CD4-positive, alpha-beta T cell treated with Interleukin-15 for 4 hours (primary cell): ENCODE data around the gene ZNF782.
"Not testable (repeated sequence)": the region's sequence is repeated elsewhere in the genome, so short reads cannot be mapped to it uniquely, and the experiment has no call there.

ENCODE experiments used
- DNase-seq: peaks from one replicate; pipeline ENCODE4 v3.0.0-alpha.2; 2020; ENCODE audit warnings: low spot score

Gene ZNF782

DNA sequence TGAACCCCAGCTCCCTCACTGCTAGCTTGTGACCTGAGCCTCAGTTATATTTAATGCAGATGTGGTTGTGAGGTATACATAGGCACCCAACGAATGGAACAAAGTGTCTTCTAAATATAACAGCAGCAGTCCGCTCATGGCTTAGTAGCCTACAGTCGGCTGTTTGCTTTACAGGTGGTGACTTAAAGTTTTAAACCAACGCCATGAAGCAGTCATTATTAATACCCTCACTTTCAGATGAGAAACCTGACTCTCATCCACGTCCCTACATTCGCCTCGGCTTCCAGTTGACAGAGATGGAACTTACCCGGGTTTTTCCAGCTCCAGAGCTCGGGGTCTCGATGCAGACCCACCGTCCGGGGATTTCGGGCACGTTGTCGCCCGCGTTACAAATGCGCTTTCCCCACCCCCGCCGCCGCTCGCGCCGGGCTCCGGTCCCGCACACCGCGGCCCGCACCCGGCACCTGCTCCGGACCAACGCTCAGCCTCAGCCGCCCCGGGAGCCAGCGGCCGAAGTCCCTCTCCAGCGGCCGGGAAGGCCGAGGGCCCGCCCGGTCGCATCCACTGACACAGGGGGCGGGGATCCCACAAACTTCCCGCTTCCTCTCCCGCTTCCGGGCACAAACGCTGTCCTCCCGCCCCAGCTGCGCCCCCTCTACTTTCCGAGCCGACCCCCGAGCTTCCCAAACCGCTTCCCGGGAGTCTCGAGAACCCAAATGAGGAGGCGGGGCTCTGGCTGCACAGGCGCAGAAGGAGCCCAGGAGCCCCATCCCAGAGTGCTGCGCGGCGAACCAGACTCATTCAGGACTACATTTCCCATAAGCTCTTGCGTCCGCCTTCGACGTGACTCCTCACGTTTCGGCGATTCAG lies at the start of gene ZNF782:
ZNF782 (minus strand) TSS at position 734 of the 870 bp plus-strand sequence. CDS start 2,553 bp downstream, outside the sequence.
- peak; percentile 82 for DNase-seq

DNA sequence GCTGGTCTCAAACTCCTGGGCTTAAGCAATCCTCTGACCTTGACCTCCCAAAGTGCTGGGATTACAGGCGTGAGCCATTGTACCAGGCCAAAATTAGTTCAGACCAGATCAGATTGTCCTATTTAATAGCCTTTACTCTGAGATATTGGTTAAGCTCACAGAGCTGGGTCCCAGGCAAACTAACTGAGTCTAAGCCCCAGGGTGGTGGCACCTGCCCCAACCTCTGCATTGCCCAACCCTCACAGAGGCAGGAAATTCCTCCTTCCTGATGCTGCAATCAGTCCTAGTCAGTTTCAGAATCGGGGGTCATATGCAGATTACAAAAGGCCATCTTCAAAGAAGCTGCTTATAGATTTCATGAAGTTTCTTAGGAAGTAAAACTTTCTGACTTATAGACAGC lies 45.7 kb upstream of the ZNF782 start:
- DNase-seq, result not testable (repeated sequence)

DNA sequence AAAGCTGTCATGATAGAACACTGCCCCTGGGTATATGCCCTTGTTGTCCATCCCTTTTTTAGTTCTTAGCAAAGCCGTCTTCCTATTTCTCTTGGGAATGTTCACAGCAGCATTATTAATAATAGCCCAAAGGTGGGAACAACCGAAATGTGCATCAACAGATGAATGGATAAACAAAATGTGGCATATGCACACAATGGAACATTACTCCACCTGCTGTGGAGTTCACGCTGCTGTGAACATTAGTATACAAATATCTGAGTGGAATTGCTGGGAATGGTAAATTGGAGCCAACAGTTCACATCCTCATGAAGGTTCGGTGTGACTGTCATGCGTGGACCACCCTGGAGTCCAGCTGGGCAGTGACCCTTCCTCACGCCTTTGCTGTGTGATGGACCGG lies 37.8 kb upstream of the ZNF782 start:
- DNase-seq, result no peak

DNA sequence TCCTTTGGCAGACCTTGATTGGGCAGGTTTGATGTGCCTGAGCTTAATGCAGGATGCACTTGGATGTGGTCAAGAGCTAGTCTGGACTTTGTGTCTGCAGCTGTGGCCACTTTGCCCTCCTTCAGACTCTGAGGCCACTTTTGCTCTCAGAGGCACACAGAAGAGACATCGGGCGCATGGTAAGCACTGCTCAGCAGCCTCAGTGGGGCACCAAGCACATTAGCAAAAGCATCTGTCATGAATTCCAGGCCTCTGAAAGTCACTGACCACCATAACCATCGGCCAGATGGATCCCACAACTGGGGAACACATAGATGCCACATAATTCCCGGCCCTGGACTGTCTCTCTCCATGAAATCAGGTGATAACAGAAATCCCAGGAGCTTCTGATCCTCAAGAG lies 34.3 kb upstream of the ZNF782 start:
- no peak for DNase-seq

DNA sequence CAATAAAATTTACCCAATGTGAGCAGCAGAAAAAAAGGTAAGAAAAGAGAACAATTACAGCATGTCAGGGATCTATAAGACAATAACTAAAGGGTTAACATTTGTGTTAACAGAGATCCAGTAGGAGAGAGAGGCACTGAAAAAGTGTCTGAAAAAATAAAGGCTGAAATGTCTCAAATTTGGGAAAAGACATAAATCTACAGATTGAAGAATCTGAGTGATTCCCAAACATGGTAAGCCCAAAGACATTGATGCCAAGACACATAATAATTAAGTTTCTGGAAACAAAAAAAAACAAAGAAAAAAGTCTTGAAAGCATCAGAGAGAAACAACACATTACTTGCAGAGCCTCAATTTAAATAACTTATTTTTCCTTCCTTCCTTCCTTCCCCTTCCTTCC lies 31.1 kb upstream of the ZNF782 start:
- DNase-seq, result no peak

DNA sequence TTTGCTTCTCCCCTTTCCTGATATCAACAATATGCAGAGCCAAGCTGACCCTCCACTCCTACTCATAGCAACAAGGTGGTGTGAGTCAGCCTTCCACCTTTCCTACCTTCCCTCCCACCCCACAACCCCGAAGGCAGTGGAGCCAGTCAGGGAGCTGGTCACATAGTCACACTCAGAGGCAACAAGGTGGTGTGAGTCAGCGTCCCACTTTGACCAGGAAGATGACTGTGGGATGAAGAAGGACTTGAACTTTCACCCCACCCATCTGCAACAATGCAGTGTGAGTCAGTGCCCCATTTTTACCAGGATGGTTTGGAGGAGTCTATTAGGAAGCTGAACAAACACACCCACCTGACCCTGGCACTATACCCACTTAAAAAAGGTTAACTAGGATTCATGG lies 30.1 kb upstream of the ZNF782 start:
- DNase-seq, result no peak

DNA sequence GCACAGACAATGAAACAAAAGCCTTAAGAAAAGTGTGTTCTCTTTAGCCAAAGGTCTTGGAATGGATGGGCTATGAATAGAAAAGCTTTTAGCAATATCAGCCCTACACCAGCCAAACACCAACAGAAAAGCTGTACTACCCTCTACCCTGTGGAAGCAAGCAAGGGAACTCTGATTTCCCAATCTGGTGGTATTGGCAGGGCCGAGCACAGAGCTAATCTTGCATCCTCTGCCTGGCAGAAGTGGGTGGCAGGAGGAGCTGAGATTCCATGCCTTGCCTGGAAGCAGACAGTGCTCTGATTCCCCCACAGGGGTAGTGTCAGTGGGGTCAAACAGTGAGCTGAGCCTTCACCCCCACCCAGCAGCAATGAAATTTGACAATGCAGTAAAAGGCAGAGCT lies 29.6 kb upstream of the ZNF782 start:
- DNase-seq, result no peak

DNA sequence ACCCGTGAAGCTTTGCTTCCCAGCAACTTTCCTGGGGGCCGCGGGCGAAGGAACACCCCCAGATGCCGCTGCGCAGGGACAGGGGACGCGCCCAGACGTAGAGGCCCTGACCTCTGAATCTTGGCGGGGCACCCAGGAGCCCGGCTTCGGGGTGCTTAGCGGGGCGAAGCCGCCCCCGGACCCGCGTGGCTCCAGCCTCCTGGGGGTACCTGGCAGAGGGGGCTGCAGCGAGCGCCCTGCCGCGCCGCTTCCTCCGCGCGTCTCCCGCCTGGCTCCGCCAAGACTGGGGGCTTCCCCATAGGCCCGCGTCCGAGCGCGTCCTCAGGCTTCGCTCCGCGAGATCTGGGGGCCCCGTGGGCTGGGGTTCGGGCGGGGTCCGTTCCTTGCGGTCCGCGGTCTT lies 23.0 kb upstream of the ZNF782 start:
- no peak for DNase-seq

DNA sequence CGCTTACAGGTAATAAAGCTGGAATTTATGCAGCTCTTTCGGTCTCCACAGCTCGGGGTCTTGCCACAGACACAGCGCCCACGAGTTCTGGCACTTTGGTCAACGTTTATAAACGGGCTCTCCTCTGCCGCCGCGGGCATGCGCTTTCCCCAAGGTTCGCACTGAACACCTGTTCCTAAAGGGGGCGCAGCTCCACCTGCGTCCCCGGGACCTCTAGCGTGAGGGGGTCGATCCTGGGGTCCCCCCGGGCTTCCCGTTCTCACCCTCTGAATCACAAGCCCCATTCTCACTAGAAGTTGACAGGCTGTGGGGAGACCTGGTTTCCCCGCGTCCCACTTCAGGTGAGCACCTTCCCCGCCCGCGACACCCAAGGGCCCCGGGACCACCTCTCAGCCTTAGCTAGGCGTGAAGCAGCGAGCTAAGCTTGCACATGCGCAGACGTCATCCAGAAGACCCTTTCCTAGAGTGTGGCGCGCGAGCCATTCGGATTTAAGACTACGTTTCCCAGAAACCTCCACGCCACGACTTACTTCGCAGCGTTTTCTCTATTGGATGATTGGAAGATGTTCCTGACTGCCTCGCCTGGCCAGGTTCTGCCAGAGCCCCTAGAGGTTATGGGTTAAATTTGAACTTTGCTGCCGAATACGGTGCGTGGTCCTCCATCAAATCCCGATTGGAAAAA lies 21.3 kb upstream of the ZNF782 start:
- DNase-seq, result peak; percentile 31

DNA sequence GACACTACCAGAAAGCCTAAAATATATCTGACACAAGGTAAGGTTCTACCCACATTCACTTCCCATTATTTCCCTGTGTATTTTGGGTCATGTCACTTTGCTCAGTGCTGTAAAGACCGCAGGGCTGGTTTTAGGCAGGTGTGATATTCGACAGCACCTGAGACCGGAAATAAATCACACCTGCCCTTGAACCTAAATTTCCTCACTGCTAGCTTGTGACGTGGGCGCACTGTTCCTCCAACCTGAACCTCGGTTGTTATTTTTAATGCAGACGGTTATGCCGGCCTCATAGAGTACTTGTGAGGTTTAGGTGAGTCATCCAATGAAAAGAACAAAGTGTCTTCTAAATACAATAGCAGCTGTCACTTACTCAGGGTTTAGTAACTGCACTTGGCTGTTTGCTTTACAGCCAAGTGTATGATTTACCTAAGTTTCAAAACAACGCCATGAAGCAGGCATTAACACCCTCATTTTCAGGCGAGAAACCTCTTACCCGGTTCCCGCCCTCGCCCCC lies 20.7 kb upstream of the ZNF782 start:
- peak; percentile 39 for DNase-seq

DNA sequence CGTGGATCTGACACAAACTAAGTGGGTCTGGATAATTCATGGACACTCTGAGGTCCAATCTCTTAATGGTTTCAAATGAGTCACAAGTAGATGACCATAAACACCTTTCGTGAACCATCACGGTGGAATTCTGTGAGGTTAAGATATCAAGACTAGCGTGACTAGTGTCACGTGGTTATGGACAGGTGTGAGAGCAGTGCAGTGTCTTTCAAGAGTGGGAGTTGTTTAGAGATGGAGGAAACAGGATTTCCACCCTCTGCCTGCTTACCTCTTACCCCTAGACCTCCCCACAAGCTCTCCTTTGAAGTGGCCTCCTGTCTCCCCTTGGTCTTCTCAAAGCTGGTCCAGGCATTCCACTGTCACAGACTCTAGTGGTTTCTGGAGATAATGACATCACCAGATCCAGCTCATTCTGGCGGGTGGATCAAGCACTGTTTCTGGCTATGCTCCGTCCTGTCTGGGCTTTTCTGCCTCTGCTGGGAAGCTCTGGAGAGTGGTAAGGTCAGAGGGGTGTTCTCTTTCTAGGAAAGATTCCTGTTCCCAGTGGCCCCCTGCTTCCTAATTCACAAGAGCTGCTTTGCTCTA lies 20.0 kb upstream of the ZNF782 start:
- DNase-seq, result no peak

DNA sequence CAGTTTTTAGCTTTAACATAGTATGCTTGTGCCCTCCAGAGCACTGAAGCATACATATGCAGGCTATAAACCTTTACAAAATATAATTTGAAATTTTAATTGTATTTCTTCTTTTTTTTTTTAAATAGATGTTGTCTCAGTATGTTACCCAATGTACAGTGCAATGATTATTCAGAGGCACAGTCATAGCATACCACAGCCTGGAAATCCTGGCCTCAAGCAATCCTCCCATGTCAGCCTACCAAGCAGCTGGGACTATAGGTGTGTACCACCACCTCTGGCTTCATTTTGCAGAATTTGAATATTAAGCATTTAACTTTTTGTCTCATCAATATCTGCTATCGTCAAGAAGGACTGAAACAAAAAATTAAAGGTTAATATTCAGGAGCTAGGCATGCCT lies 16.9 kb upstream of the ZNF782 start:
- no peak for DNase-seq

DNA sequence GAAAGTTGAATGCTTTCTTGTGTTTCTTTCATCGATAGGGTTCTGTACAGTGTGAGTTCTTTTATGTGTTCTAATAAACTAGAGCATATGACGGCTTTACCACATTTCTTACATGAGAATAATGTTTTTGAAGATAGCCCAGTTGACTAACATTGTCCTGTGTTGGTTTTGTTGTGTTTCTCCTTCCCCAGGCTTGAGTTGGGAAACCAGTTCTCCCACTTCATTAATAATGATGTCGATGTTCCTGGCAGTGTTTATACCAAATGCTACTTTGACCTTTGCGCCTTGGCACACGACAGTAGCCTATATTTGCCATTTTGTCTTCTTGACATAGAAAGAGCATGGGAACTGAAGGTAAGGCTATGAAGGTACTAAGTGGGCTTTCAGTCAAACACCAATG lies 14.4 kb upstream of the ZNF782 start:
- DNase-seq, result no peak

DNA sequence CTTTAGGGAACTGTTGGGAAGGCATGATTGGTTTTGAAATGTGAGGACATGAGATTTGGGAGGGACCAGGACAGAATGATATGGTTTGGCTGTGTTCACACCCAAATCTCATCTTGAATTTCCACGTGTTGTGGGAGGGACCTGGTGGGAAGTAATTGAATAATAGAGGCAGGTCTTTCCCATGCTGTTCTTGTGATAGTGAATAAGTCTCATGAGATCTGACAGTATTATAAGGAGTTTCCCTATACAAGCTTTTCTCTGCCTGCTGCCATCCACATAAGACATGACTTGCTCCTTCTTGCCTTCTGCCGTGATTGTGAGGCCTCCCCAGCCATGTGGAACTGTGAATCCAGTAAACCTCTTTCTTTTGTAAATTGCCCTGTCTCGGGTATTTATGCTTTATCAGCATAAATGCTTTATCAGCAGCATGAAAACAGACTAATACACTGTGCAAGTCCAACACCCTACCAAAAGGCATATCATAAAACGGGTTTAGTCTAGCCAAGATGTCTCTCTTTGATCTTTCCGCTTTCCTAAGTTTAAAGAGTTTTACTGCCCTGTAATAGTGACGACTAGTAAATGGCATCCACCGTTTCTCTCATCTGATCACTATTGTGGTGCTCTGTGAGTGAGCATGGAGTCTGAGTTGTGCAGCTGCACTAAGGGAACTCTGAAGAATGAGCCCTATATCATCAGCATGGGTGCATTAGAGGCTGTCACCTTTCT lies 12.9 kb upstream of the ZNF782 start:
- no peak for DNase-seq

DNA sequence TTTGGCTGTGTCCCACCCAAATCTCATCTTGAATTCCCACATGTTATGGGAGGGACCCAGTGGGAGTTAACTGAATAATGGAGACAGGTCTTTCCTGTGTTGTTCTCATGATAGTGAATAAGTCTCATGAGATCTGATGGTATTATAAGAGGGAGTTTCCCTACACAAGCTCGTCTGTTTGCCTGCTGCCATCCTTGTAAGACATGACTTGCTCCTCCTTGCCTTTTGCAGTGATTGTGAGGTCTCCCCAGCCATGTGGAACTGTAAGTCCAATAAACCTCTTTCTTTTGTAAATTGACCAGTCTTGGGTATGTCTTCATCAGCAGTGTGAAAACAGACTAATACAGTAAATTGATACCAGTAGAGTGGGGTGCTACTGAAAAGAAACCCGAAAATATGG lies 10.9 kb upstream of the ZNF782 start:
- DNase-seq, result not testable (repeated sequence)

DNA sequence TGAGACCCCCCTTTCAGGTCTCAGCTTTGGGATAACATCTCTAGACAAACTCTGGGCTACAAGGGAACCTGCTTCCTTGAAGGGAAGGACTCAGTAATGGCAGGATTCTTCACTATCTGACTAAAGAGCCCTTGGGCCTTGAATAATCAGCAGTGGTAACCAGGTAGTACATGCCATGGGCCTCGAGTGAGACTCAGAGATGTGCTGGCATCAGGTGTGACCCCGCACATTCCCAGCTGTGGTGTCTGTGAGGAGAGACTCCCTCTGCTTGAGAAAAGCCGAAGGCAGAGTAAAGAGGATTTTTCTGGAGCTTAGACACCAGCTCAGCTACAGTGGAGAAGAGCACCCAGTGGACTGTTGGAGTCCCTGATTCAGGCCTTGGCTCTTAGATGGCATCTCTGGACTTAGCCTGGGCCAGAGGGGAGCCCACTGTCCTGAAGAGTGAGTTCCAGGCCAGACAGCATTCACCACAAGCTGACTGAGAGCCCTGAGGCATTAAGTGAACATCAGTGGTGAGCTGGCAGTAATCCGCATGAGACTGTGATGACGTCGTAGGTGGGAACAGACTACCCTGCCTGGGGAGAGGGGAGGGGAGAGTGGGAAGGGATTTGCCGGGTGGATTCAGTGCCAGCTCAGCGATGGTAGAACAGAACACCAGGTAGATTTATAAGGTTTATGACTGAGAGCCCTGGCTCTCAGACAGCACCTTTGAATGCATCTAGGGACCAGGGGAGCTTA lies 5.3 kb upstream of the ZNF782 start:
- no peak for DNase-seq

DNA sequence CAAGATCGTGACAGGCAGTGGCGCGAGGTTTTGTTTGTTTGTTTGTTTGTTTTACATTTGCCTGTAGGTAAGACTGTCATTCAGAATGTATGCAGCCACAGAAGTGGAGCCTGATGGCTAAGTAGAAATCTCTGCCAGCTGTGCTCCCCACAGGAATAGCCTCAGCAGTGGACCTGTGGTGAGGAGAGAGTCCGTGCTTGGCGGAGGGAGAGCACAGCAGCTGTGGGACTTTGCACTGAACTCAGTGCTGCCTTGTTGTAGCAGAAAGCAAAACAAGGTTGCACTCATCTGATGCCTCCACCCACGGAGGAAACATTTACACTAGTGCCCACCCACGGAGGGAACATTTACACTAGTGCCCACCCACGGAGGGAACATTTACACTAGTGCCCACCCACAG lies 4.4 kb upstream of the ZNF782 start:
- no peak for DNase-seq

DNA sequence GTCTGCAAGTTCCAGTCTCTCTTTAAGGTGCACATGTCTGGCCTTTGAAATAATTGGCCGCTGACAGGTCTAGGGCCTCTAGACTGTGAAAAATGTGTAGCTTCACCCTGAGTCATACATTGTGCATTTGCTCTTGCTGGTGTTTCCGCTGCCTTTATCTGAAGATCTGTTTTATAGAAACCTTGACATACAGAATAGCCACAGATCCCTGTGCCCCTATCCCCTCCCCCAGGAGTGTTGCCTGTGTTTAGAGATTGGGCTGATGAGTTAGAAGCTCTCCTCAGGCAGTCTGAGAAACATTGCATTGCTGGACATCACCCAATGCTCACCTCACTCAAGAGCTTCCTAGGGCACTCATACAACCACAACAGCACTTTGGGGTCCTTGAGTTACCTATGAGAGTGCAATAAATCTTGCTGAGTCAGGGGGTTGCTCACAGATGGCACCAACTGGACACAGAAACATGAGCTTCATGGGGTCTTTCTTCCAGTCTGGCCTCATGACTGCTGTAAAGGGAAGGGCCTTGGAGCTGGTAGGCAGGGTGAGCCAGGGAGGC lies 3.8 kb upstream of the ZNF782 start:
- no peak for DNase-seq

DNA sequence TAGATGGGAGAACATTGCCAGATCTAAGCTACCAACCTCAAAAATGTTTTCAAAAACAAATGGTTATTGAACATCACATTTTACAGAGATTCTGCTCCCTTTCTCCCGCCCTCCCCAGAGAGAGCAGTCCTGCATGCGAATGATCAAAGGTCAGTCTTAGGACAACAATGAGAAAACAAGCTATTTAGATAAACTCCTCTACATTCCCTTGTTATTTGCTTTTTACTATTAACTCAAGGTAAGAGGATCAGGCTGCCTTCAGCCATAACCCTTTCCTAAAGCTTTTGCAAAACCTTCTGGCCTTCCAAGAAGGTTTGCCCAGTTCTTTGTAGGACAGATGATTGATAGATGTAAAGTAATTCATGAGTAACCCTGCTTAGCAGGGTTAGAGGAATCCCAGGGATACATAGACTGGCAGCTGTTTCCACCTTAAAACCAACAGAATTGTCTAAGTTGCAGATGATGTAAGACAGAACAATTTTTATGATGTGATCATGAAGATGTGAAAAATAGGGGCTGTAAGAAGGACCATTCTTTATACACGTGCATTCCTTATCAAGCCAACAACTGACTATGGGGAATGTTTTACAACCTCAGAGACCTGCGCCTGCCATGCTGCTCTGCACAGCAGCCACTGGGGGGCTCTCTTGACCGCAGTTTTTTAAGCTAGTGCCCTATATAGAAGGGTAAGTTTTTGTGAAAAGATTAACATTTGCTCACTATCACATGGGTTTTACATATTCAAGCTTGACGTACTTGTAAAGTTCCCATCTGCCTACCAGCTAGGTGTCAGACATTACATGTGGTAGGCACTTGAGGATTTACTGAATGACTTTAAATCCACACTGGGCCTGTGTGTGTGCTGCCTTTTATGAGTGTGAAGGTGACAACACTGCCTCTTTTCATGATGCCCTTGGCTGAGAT lies 2.3 kb upstream of the ZNF782 start:
- DNase-seq, result peak; percentile 73

DNA sequence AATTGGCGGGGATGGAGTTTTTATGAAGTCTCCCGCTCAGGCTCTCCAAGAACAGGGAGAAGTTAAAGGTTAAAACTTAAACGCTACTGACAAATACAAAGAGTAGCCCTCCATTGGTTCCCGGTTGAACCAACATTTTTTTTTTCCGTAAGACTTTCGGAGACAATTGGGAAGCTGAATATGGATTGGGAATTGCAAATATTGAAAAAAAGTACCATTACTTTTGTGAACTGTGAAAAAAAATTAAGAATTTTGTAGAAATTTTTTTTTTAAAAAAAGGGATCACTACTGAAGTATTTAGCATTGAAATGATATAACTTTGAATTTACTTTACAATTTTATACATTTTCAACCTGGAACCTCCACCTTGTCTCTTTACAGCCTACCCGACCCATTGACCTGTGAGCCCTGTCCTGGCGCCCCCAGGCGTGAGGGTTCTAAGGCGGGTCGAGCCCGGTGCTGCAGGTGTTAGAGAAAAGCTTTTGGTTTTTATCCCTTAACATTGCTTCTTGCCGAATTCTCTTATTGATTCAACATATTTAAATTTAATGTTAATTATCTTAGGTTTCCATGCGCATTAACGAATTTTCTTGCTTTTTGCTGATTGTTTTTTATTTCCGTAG lies 448 bp upstream of the ZNF782 start:
- DNase-seq, result no peak
